GM10248 (cell line): ENCODE measurements around the gene ATOSA.

Experiments
- CTCF ChIA-PET: fragments of 300-600 bp; sonication (Branson Sonifier 250); formaldehyde crosslinking; extraction: SDS; loops from one replicate; lab custom pipeline; 2021; ENCODE audit warnings: antibody characterized with exemption; lab: Yijun Ruan, JAX
- POLR2A ChIA-PET: fragments of 350-650 bp; sonication (Branson Sonifier 250); formaldehyde crosslinking; extraction: SDS; loops from one replicate; lab custom pipeline; 2020; ENCODE audit warnings: antibody characterized with exemption; lab: Yijun Ruan, JAX
- DNase-seq: peaks from one replicate; pipeline ENCODE4 v3.0.0; 2012; ENCODE audit errors: extremely low spot score
- CTCF ChIP-seq: IDR thresholded peaks from 2 replicates; pipeline ENCODE4 v1.5.1; 2012; ENCODE audit warnings: mild to moderate bottlenecking, low read depth; ENCODE audit errors: extremely low read depth, missing control alignments, control extremely low read depth

Gene ATOSA

GRCh38 chr15:52681441-52681840, 2.3 kb upstream of the ATOSA start:
- DNase-seq, result no peak
- TF ChIP-seq CTCF, result no peak
- CTCF ChIA-PET, result interaction anchor here (0.8 to 0.9 kb wide), 2 partner anchors 34 to 314 kb away, joined by 3 read pairs; no protein-coding TSS in a partner anchor
- POLR2A ChIA-PET, result no interaction called here

- POLR2A ChIA-PET, result interaction anchor here (0.6 kb wide), 1 partner anchor 107 kb away, joined by 3 read pairs; no protein-coding TSS in a partner anchor
- no peak for TF ChIP-seq CTCF
- DNase-seq, result no peak
- CTCF ChIA-PET, result no interaction called here
These were observed 1.6 kb upstream of the ATOSA start for GRCh38 chr15:52680761-52681160.

- DNase-seq, result no peak
- TF ChIP-seq CTCF, result no peak
- CTCF ChIA-PET, result interaction anchor here (1.1 to 1.8 kb wide), 3 partner anchors 9 to 107 kb away, joined by 4 to 6 read pairs (median 4); no protein-coding TSS in a partner anchor
- POLR2A ChIA-PET, result interaction anchor here (0.6 kb wide), 1 partner anchor 106 kb away, joined by 3 read pairs; no protein-coding TSS in a partner anchor
These were observed 828 bp upstream of the ATOSA start for GRCh38 chr15:52680041-52680391.

- ChIA-PET POLR2A (no interaction called here), CTCF (interaction anchor here (1.0 to 1.8 kb wide), 4 partner anchors 10 to 422 kb away, joined by 3 to 6 read pairs (median 4); no protein-coding TSS in a partner anchor)
- peak; percentile 41 for DNase-seq
- TF ChIP-seq CTCF, result no peak
These were observed 538 bp downstream of the ATOSA start for GRCh38 chr15:52678468-52679231.

- ChIA-PET CTCF (no interaction called here), POLR2A (no interaction called here)
- TF ChIP-seq CTCF, result peak; percentile 15
- DNase-seq, result peak; percentile 40
These were observed 1.4 kb downstream of the ATOSA start for GRCh38 chr15:52677593-52678467.

- TF ChIP-seq CTCF, result no peak
- CTCF ChIA-PET, result interaction anchor here (1.3 to 2.3 kb wide), 2 partner anchors 12 to 22 kb away, joined by 3 to 16 read pairs; no protein-coding TSS in a partner anchor
- POLR2A ChIA-PET, result no interaction called here
- no peak for DNase-seq
These were observed 4.4 kb downstream of the ATOSA start for GRCh38 chr15:52674831-52675230.
